HL-60 (cell line): ENCODE data around the gene APOL1.
"Not testable (repeated sequence)": the region's sequence is repeated elsewhere in the genome, so short reads cannot be mapped to it uniquely, and the experiment has no call there.

ENCODE experiments used
- DNase-seq, 2 experiments: peaks; one replicate each; pipeline ENCODE4 v3.0.0-alpha.2; 2010 to 2020; ENCODE audit warnings: low read depth in 1 of 2, low spot score in 1 of 2
- H3K27ac ChIP-seq: fragments of 250-450 bp; sonication (Bioruptor Pico); replicated peaks from 2 replicates; pipeline ENCODE4 v1.5.1; 2020; ENCODE audit warnings: mild to moderate bottlenecking, moderate library complexity
- H3K27me3 ChIP-seq: fragments of 250-450 bp; sonication (Bioruptor Pico); 2 replicates; pipeline ENCODE4 v1.5.1; 2021; ENCODE audit warnings: mild to moderate bottlenecking, moderate library complexity; ENCODE audit not compliant: insufficient read depth, poor library complexity, severe bottlenecking
- H3K4me3 ChIP-seq: replicated peaks from 2 replicates; pipeline ENCODE4 v1.5.1; 2011; ENCODE audit warnings: mild to moderate bottlenecking, control low read depth, low read length; ENCODE audit not compliant: insufficient read depth
- GABPA ChIP-seq: IDR thresholded peaks from 2 replicates; pipeline ENCODE4 v1.6.1; 2012; ENCODE audit warnings: low read depth
- POLR2AphosphoS5 ChIP-seq: IDR thresholded peaks from 2 replicates; pipeline ENCODE4 v1.6.1; 2012; ENCODE audit warnings: low read depth
- REST ChIP-seq: IDR thresholded peaks from 2 replicates; pipeline ENCODE4 v1.6.1; 2012; ENCODE audit warnings: low read depth; ENCODE audit not compliant: insufficient replicate concordance
- SPI1 ChIP-seq: IDR thresholded peaks from 2 replicates; pipeline ENCODE4 v1.6.1; 2012; ENCODE audit warnings: low read depth, mild to moderate bottlenecking, borderline replicate concordance
- TF ChIP-seq, protein P1 (sequence below): IDR thresholded peaks from one replicate; pipeline ENCODE4 v1.5.1; 2011; ENCODE audit warnings: low read length, control low read depth, inconsistent platforms; ENCODE audit not compliant: insufficient read depth

Gene APOL1

DNA sequence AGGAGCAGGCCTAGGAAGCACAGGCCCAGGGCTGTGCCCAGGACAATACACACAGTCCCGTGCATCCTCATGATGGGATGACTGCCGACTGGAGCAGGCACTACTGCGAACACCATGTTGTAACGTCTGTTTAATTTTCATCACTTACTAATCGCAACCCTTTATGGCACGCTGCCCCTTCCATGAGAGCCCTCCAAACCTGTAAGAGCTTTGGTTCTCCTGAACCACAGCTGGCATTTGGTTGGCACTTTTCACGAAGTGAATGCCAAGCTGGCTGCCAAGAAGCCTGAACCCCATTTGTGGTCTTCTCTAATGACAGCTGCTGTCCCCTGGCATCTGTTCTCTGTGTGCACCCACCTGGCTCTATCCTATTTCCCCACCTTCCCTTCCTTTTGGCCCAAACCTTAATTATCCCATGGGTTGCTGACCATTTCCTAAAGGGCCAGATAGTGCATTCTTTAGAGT is 36.5 kb downstream of the APOL1 start:
- no peaks in the 10 kb centered on the region for H3K27me3 ChIP-seq
- no peak overlapping the region for H3K27ac ChIP-seq
- H3K4me3 ChIP-seq = no peak overlapping the region
- TF ChIP-seq SPI1 = no peak
- DNase-seq = no peak

DNA sequence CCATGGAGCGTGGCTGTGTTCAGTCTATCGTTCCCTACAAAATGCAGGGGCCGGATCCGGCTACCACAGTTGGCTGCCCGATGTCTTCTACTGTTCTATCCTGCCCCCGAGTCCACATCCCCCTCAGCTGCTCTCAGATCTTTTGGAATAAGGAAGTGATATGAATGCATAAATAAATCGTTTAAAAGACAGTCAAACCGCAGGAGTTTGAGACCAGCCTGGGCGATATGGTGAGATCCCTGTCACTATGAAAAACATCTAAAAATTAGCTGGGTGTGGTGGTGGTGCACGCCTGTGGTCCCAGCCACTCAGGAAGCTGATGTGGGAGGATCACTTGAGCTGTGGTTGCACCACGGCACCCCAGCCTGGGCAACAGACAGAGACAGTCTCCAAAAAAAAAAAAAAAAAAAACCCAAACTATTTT is 37.0 kb downstream of the APOL1 start:
- DNase-seq, H3K4me3 ChIP-seq, H3K27ac ChIP-seq, H3K27me3 ChIP-seq: not testable (repeated sequence)

- not testable (repeated sequence) for H3K27me3 ChIP-seq, H3K27ac ChIP-seq, H3K4me3 ChIP-seq
These were observed 37.6 kb downstream of the APOL1 start for GRCh38 chr22:36290391-36291075.

GRCh38 chr22:36291831-36292740 is 39.2 kb downstream of the APOL1 start:
- no peak for DNase-seq

More at GRCh38 chr22:36290391-36291075, 37.6 kb downstream of the APOL1 start:
- not testable (repeated sequence) for DNase-seq

GRCh38 chr22:36292823-36293530 is 40.0 kb downstream of the APOL1 start:
- TF ChIP-seq, protein P1, sequence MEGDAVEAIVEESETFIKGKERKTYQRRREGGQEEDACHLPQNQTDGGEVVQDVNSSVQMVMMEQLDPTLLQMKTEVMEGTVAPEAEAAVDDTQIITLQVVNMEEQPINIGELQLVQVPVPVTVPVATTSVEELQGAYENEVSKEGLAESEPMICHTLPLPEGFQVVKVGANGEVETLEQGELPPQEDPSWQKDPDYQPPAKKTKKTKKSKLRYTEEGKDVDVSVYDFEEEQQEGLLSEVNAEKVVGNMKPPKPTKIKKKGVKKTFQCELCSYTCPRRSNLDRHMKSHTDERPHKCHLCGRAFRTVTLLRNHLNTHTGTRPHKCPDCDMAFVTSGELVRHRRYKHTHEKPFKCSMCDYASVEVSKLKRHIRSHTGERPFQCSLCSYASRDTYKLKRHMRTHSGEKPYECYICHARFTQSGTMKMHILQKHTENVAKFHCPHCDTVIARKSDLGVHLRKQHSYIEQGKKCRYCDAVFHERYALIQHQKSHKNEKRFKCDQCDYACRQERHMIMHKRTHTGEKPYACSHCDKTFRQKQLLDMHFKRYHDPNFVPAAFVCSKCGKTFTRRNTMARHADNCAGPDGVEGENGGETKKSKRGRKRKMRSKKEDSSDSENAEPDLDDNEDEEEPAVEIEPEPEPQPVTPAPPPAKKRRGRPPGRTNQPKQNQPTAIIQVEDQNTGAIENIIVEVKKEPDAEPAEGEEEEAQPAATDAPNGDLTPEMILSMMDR = no peak
- TF ChIP-seq POLR2AphosphoS5 (no peak), SPI1 (no peak), GABPA (no peak), REST (no peak)
- no peak for DNase-seq
- Histone ChIP-seq H3K4me3 (no peak overlapping the region), H3K27ac (no peak overlapping the region), H3K27me3 (no peaks in the 10 kb centered on the region)

More at GRCh38 chr22:36291831-36292740, 39.2 kb downstream of the APOL1 start:
- Histone ChIP-seq H3K27ac (no peak overlapping the region), H3K27me3 (no peaks in the 10 kb centered on the region), H3K4me3 (no peak overlapping the region)
- TF ChIP-seq SPI1 = peak; percentile 17; the same call in 1 of the 2 replicates
- TF ChIP-seq, protein P1 = no peak
